Chondrocyte (in vitro differentiated cells): ENCODE data around the gene CADPS2. TPM values are rescaled to one million over a fixed set of nuclear protein-coding genes. Genes with fewer than 3 reads are reported as not detected.

Experiments
- DNase-seq: peaks from one replicate; pipeline ENCODE4 v3.0.0; 2021; ENCODE audit warnings: mixed read lengths, low spot score
- H3K27ac Mint-ChIP-seq: one replicate; pipeline ENCODE4 v1.8.0; 2021; ENCODE audit warnings: mild to moderate bottlenecking, moderate library complexity, mixed read lengths; ENCODE audit not compliant: unreplicated experiment
- H3K27me3 Mint-ChIP-seq: 2 replicates; pipeline ENCODE4 v1.8.0; 2021; ENCODE audit warnings: low read depth, mixed read lengths
- H3K36me3 Mint-ChIP-seq: 2 replicates; pipeline ENCODE4 v1.8.0; 2021; ENCODE audit warnings: low read depth, mixed read lengths
- H3K4me1 Mint-ChIP-seq: 2 replicates; pipeline ENCODE4 v1.8.0; 2021; ENCODE audit warnings: low read depth, mild to moderate bottlenecking, mixed read lengths
- H3K4me3 Mint-ChIP-seq: one replicate; pipeline ENCODE4 v1.8.0; 2021; ENCODE audit warnings: mild to moderate bottlenecking, moderate library complexity, mixed read lengths; ENCODE audit not compliant: unreplicated experiment
- H3K9me3 Mint-ChIP-seq: 2 replicates; pipeline ENCODE4 v1.8.0; 2021; ENCODE audit warnings: low read depth, mixed read lengths
- CTCF ChIP-seq: fragments of 200-600 bp; sonication (generic); IDR thresholded peaks from 2 replicates; pipeline ENCODE4 v1.5.0; 2021; ENCODE audit warnings: antibody characterized with exemption, mild to moderate bottlenecking, moderate library complexity
- total RNA-seq: library from RNA; stranded (reverse); gene quantifications from 3 replicates; pipeline ENCODE4 v1.2.1, GENCODE V29; 2021

Gene CADPS2
- total RNA-seq, 1 donor from 2014 or later = 0.32 TPM

- Mint-ChIP-seq H3K27me3 (peaks cover 5% of the 10 kb centered on the region), H3K9me3 (no peaks in the 10 kb centered on the region), H3K4me1 (no peaks in the 10 kb centered on the region), H3K4me3 (no peak overlapping the region), H3K36me3 (no peaks in the 10 kb centered on the region), H3K27ac (no peak overlapping the region)
- no peak for TF ChIP-seq CTCF
- no peak for DNase-seq
These were observed 428.3 kb downstream of the CADPS2 start for GRCh38 chr7:122457969-122458368.

- Mint-ChIP-seq H3K36me3 (no peaks in the 10 kb centered on the region), H3K9me3 (no peaks in the 10 kb centered on the region), H3K4me1 (no peaks in the 10 kb centered on the region), H3K27me3 (peaks cover 2% of the 10 kb centered on the region), H3K4me3 (no peak overlapping the region), H3K27ac (no peak overlapping the region)
- no peak for DNase-seq
- no peak for TF ChIP-seq CTCF
These were observed 428.9 kb downstream of the CADPS2 start for GRCh38 chr7:122457325-122457724.

- peaks cover 2% of the 10 kb centered on the region for H3K27me3 Mint-ChIP-seq
- no peaks in the 10 kb centered on the region for H3K4me1 Mint-ChIP-seq
- no peaks in the 10 kb centered on the region for H3K36me3 Mint-ChIP-seq
- H3K4me3 Mint-ChIP-seq = no peak overlapping the region
- no peak overlapping the region for H3K27ac Mint-ChIP-seq
- no peaks in the 10 kb centered on the region for H3K9me3 Mint-ChIP-seq
- DNase-seq = no peak
- no peak for TF ChIP-seq CTCF
These were observed 431.3 kb downstream of the CADPS2 start for GRCh38 chr7:122454776-122455507.

- no peak for TF ChIP-seq CTCF
- Mint-ChIP-seq H3K27me3 (peaks cover 2% of the 10 kb centered on the region), H3K4me3 (no peak overlapping the region), H3K36me3 (no peaks in the 10 kb centered on the region), H3K27ac (no peak overlapping the region), H3K4me1 (no peaks in the 10 kb centered on the region), H3K9me3 (no peaks in the 10 kb centered on the region)
- no peak for DNase-seq
These were observed 432.8 kb downstream of the CADPS2 start for GRCh38 chr7:122453432-122453831.

- Mint-ChIP-seq H3K4me1 (no peaks in the 10 kb centered on the region), H3K27ac (no peak overlapping the region), H3K9me3 (peaks cover 5% of the 10 kb centered on the region), H3K4me3 (no peak overlapping the region), H3K36me3 (no peaks in the 10 kb centered on the region), H3K27me3 (no peaks in the 10 kb centered on the region)
- DNase-seq = no peak
- TF ChIP-seq CTCF = no peak
These were observed 437.2 kb downstream of the CADPS2 start for GRCh38 chr7:122448893-122449589.
